ENCODE results near the gene LGALS16. TPM values are rescaled to one million over a fixed set of nuclear protein-coding genes. Genes with fewer than 3 reads are reported as not detected.

The LGALS16 gene
- total and polyA plus RNA-seq, 10 of the 15 experiments (the other 5 are each of a cell fraction or from before 2014, with no cell fraction given): not detected

DNA sequence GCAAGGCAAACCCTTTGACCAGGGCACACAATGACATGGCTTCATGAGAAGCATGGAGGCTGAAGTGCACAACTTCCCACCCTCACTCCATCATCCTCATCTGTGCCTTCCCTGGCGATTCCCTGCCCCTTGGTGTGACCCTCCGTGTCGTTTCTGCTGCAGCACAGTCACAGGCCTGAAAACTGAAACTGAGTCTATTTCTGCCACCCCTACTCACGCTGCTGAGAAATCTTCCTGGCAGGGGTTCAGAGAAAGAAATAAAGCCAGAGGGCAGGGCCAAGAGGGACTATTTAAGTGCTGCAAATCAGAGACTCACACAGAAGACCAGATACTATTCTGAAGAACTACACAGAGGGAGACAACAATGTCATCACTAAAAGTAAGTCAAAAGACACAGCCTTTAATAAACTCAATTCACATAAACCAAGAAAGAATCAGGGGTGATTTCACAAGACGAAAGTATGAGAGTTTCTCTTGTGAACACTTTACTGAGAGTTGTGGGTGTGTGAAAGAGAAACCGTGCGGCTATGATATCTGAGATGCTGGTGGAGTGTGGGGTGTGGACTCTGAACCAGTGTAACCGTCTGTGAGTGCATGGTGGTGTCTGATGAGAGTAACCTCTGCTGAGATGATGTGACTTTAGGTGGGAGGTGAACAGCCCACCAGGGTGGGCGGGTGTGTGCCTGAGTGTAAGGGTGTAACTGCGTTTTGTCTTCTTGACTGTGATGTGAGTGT is 23.5 kb downstream of the LGALS16 start (continued):
- TF ChIP-seq, protein P1, sequence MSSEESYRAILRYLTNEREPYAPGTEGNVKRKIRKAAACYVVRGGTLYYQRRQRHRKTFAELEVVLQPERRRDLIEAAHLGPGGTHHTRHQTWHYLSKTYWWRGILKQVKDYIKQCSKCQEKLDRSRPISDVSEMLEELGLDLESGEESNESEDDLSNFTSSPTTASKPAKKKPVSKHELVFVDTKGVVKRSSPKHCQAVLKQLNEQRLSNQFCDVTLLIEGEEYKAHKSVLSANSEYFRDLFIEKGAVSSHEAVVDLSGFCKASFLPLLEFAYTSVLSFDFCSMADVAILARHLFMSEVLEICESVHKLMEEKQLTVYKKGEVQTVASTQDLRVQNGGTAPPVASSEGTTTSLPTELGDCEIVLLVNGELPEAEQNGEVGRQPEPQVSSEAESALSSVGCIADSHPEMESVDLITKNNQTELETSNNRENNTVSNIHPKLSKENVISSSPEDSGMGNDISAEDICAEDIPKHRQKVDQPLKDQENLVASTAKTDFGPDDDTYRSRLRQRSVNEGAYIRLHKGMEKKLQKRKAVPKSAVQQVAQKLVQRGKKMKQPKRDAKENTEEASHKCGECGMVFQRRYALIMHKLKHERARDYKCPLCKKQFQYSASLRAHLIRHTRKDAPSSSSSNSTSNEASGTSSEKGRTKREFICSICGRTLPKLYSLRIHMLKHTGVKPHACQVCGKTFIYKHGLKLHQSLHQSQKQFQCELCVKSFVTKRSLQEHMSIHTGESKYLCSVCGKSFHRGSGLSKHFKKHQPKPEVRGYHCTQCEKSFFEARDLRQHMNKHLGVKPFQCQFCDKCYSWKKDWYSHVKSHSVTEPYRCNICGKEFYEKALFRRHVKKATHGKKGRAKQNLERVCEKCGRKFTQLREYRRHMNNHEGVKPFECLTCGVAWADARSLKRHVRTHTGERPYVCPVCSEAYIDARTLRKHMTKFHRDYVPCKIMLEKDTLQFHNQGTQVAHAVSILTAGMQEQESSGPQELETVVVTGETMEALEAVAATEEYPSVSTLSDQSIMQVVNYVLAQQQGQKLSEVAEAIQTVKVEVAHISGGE (CRISPR knock-in tag; IDR thresholded peaks at IDR 0.05): no peak
- no peak for TF ChIP-seq SUZ12 (IDR thresholded peaks at IDR 0.05; ENCODE audit: unreplicated experiment)
- no peak for TF ChIP-seq FOXK2 (IDR thresholded peaks at IDR 0.05)
- no peak for TF ChIP-seq NFYB (IDR thresholded peaks at IDR 0.05; ENCODE audit: insufficient read depth, low read depth, low read length)
- TF ChIP-seq CREB1 (IDR thresholded peaks at IDR 0.05; ENCODE audit: low read depth): no peak
- TF ChIP-seq STAT3 (IDR thresholded peaks at IDR 0.05; ENCODE audit: low read depth, low read length): no peak
- no peak for TF ChIP-seq ZNF384 (IDR thresholded peaks at IDR 0.05; ENCODE audit: borderline replicate concordance, low read depth, low read length)
- no peak for TF ChIP-seq TCF7 (IDR thresholded peaks at IDR 0.05; ENCODE audit: borderline replicate concordance)
- TF ChIP-seq ASH2L (IDR thresholded peaks at IDR 0.05; ENCODE audit: borderline replicate concordance, low read depth): no peak
- TF ChIP-seq HDGF (IDR thresholded peaks at IDR 0.05): peak; percentile 98
- TF ChIP-seq, protein P2, sequence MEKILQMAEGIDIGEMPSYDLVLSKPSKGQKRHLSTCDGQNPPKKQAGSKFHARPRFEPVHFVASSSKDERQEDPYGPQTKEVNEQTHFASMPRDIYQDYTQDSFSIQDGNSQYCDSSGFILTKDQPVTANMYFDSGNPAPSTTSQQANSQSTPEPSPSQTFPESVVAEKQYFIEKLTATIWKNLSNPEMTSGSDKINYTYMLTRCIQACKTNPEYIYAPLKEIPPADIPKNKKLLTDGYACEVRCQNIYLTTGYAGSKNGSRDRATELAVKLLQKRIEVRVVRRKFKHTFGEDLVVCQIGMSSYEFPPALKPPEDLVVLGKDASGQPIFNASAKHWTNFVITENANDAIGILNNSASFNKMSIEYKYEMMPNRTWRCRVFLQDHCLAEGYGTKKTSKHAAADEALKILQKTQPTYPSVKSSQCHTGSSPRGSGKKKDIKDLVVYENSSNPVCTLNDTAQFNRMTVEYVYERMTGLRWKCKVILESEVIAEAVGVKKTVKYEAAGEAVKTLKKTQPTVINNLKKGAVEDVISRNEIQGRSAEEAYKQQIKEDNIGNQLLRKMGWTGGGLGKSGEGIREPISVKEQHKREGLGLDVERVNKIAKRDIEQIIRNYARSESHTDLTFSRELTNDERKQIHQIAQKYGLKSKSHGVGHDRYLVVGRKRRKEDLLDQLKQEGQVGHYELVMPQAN (conservative IDR thresholded peaks at IDR 0.05): no peak
- TF ChIP-seq EGR1 (IDR thresholded peaks at IDR 0.05; ENCODE audit: borderline replicate concordance in 1 of 2, low read depth in 2 of 2, low read length in 2 of 2): peak in 1 of 2 experiments; percentile 26; a peak in 1 of 3 replicates
- TF ChIP-seq, protein P3, sequence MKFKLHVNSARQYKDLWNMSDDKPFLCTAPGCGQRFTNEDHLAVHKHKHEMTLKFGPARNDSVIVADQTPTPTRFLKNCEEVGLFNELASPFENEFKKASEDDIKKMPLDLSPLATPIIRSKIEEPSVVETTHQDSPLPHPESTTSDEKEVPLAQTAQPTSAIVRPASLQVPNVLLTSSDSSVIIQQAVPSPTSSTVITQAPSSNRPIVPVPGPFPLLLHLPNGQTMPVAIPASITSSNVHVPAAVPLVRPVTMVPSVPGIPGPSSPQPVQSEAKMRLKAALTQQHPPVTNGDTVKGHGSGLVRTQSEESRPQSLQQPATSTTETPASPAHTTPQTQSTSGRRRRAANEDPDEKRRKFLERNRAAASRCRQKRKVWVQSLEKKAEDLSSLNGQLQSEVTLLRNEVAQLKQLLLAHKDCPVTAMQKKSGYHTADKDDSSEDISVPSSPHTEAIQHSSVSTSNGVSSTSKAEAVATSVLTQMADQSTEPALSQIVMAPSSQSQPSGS (IDR thresholded peaks at IDR 0.05; ENCODE audit: low read length): peak; percentile 96
- TF ChIP-seq CHD1 (IDR thresholded peaks at IDR 0.05; ENCODE audit: low read depth, low read length): no peak
- 0 out of 2 replicates have a peak, but pooled peaks have one; percentile 38 for TF ChIP-seq MXI1 (IDR thresholded peaks at IDR 0.05; ENCODE audit: low read depth, low read length)
- no peak for TF ChIP-seq RAD51 (IDR thresholded peaks at IDR 0.05)
- TF ChIP-seq IRF4 (IDR thresholded peaks at IDR 0.05; ENCODE audit: low read depth, low read length): peak; percentile 64
- TF ChIP-seq, protein P4, sequence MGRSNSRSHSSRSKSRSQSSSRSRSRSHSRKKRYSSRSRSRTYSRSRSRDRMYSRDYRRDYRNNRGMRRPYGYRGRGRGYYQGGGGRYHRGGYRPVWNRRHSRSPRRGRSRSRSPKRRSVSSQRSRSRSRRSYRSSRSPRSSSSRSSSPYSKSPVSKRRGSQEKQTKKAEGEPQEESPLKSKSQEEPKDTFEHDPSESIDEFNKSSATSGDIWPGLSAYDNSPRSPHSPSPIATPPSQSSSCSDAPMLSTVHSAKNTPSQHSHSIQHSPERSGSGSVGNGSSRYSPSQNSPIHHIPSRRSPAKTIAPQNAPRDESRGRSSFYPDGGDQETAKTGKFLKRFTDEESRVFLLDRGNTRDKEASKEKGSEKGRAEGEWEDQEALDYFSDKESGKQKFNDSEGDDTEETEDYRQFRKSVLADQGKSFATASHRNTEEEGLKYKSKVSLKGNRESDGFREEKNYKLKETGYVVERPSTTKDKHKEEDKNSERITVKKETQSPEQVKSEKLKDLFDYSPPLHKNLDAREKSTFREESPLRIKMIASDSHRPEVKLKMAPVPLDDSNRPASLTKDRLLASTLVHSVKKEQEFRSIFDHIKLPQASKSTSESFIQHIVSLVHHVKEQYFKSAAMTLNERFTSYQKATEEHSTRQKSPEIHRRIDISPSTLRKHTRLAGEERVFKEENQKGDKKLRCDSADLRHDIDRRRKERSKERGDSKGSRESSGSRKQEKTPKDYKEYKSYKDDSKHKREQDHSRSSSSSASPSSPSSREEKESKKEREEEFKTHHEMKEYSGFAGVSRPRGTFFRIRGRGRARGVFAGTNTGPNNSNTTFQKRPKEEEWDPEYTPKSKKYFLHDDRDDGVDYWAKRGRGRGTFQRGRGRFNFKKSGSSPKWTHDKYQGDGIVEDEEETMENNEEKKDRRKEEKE (IDR thresholded peaks at IDR 0.05): no peak
- TF ChIP-seq, protein P5, sequence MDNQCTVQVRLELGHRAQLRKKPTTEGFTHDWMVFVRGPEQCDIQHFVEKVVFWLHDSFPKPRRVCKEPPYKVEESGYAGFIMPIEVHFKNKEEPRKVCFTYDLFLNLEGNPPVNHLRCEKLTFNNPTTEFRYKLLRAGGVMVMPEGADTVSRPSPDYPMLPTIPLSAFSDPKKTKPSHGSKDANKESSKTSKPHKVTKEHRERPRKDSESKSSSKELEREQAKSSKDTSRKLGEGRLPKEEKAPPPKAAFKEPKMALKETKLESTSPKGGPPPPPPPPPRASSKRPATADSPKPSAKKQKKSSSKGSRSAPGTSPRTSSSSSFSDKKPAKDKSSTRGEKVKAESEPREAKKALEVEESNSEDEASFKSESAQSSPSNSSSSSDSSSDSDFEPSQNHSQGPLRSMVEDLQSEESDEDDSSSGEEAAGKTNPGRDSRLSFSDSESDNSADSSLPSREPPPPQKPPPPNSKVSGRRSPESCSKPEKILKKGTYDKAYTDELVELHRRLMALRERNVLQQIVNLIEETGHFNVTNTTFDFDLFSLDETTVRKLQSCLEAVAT (IDR thresholded peaks at IDR 0.05): peak; percentile 90

Measured in GM12878 (cell line).